HCT116 (cell line): ENCODE measurements around the gene SLC22A23. TPM values are rescaled to one million over a fixed set of nuclear protein-coding genes. Genes with fewer than 3 reads are reported as not detected.
A peak's percentile ranks its signal among the peaks of the same experiment; 100 is the strongest.

Experiments used
- ATAC-seq: fragments of 200-7000 bp; cut with Tn5 transposase; 2 replicates; pipeline ENCODE4 v1.9.1; 2020; ENCODE audit warnings: mild to moderate bottlenecking, moderate library complexity
- BruUV-seq: library from RNA; stranded (reverse); fragments of 400-500 nt; replicated peaks from 2 replicates; lab custom pipeline; 2021; lab: Mats Ljungman, UMichigan
- CTCF ChIA-PET: fragments of 300-600 bp; sonication (Branson Sonifier 250); formaldehyde crosslinking; loops from one replicate; lab custom pipeline; 2021; ENCODE audit warnings: antibody characterized with exemption; lab: Charles Lee
- POLR2A ChIA-PET: fragments of 300-600, 350-600 bp; sonication (Branson Sonifier 250); formaldehyde crosslinking; loops from one replicate; lab custom pipeline; 2021; ENCODE audit warnings: antibody characterized with exemption; lab: Charles Lee
- RAD21 ChIA-PET, 2 experiments: fragments of 300-600 bp; sonication (Branson Sonifier 250); formaldehyde crosslinking; loops; one replicate each; lab custom pipeline; 2023; ENCODE audit warnings: low total read pairs in 2 of 2; ENCODE audit not compliant: uncharacterized antibody in 2 of 2, unreplicated experiment in 2 of 2, low non-redundant PET in 1 of 2; lab: Charles Lee
- DNase-seq: peaks from one replicate; pipeline ENCODE4 v3.0.0-alpha.2; 2010; ENCODE audit warnings: low read depth, low spot score
- H2AFZ ChIP-seq: fragments of 200-600 bp; shearing (Covaris generic), sonication (generic); 2 replicates; pipeline ENCODE4 v1.6.1; 2017; ENCODE audit warnings: low read depth, mixed run types, mixed read lengths, antibody characterized with exemption, low read length; ENCODE audit not compliant: poor library complexity, severe bottlenecking
- H3K27ac ChIP-seq: 2 replicates; pipeline ENCODE4 v1.5.1; 2012; ENCODE audit warnings: low read depth, low read length
- H3K27me3 ChIP-seq: fragments of 200-600 bp; sonication (generic); 2 replicates; pipeline ENCODE4 v1.6.1; 2016; ENCODE audit warnings: mixed run types, low read length, mixed read lengths; ENCODE audit not compliant: insufficient read depth
- H3K36me3 ChIP-seq, 2 experiments: fragments of 200-500 bp in 1 of 2; fragments of 200-600 bp in 1 of 2; sonication (Bioruptor generic) in 1 of 2; sonication (generic) in 1 of 2; 2 replicates each; pipeline versions ENCODE4 v1.5.1 to v1.6.1; 2014 to 2016; ENCODE audit warnings: low read length in 2 of 2, inconsistent platforms in 1 of 2, mixed read lengths in 1 of 2, mixed run types in 1 of 2; ENCODE audit not compliant: insufficient read depth in 2 of 2, control insufficient read depth in 1 of 2
- H3K4me1 ChIP-seq, 2 experiments: fragments of 200-600 bp in 1 of 2; sonication (generic) in 1 of 2; 2 replicates each; pipeline versions ENCODE4 v1.5.1 to v1.6.1; 2012 to 2017; ENCODE audit warnings: low read length in 2 of 2, inconsistent platforms in 1 of 2, mild to moderate bottlenecking in 1 of 2, mixed read lengths in 1 of 2, mixed run types in 1 of 2, moderate library complexity in 1 of 2; ENCODE audit not compliant: insufficient read depth in 2 of 2, control insufficient read depth in 1 of 2
- H3K4me2 ChIP-seq: fragments of 200-600 bp; sonication (generic); 2 replicates; pipeline ENCODE4 v1.6.1; 2017; ENCODE audit warnings: mixed run types, low read length, mixed read lengths
- H3K4me3 ChIP-seq, 2 experiments: fragments of 200-600 bp in 1 of 2; sonication (generic) in 1 of 2; replicated peaks in 1 of 2; 2 replicates each; pipeline ENCODE4 v1.5.1; 2011 to 2016; ENCODE audit warnings: low read length in 2 of 2, control low read depth in 1 of 2, low read depth in 1 of 2, mild to moderate bottlenecking in 1 of 2, mixed read lengths in 1 of 2, mixed run types in 1 of 2
- H3K79me2 ChIP-seq: fragments of 200-600 bp; sonication (generic); 2 replicates; pipeline ENCODE4 v1.6.1; 2017; ENCODE audit warnings: mild to moderate bottlenecking, mixed run types, low read length, moderate library complexity, mixed read lengths; ENCODE audit not compliant: insufficient read depth
- H3K9ac ChIP-seq: fragments of 200-600 bp; sonication (generic); 2 replicates; pipeline ENCODE4 v1.6.1; 2016; ENCODE audit warnings: low read length, mixed read lengths
- H3K9me2 ChIP-seq: fragments of 200-600 bp; sonication (generic), shearing (Covaris generic); 2 replicates; pipeline ENCODE4 v1.6.1; 2017; ENCODE audit warnings: mixed run types, mild to moderate bottlenecking, moderate library complexity; ENCODE audit not compliant: insufficient read depth
- H3K9me3 ChIP-seq, 2 experiments: fragments of 200-500 bp in 1 of 2; fragments of 200-600 bp in 1 of 2; sonication (Bioruptor generic) in 1 of 2; sonication (generic) in 1 of 2; 2 replicates each; pipeline ENCODE4 v1.6.1; 2014 to 2017; ENCODE audit warnings: low read length in 2 of 2, mixed read lengths in 2 of 2, inconsistent platforms in 1 of 2, low read depth in 1 of 2, mild to moderate bottlenecking in 1 of 2, mixed run types in 1 of 2, moderate library complexity in 1 of 2; ENCODE audit not compliant: control insufficient read depth in 1 of 2, insufficient read depth in 1 of 2
- H4K20me1 ChIP-seq: fragments of 200-600 bp; sonication (generic), shearing (Covaris generic); 2 replicates; pipeline ENCODE4 v1.6.1; 2017; ENCODE audit warnings: mixed run types, mild to moderate bottlenecking, moderate library complexity; ENCODE audit not compliant: insufficient read depth
- ATF3 ChIP-seq: IDR thresholded peaks from 2 replicates; pipeline ENCODE4 v1.6.1; 2012
- CBX3 ChIP-seq: IDR thresholded peaks from 2 replicates; pipeline ENCODE4 v1.6.1; 2012; ENCODE audit warnings: low read depth
- CEBPB ChIP-seq: IDR thresholded peaks from 2 replicates; pipeline ENCODE4 v1.6.1; 2012; ENCODE audit warnings: low read depth
- CTCF ChIP-seq, 3 experiments: fragments of 200-600 bp in 1 of 3; sonication (generic) in 1 of 3; IDR thresholded peaks in 2 of 3; conservative IDR thresholded peaks in 1 of 3; 2 replicates each; pipeline ENCODE4 v1.5.1; 2012 to 2017; ENCODE audit warnings: low read depth in 2 of 3, low read length in 2 of 3, antibody characterized with exemption in 1 of 3, borderline replicate concordance in 1 of 3, control low read depth in 1 of 3, mild to moderate bottlenecking in 1 of 3, mixed read lengths in 1 of 3, mixed run types in 1 of 3, moderate library complexity in 1 of 3; ENCODE audit not compliant: insufficient read depth in 1 of 3
- EZH2 ChIP-seq: fragments of 200-600 bp; sonication (generic); IDR thresholded peaks from 2 replicates; pipeline ENCODE4 v1.6.1; 2017; ENCODE audit warnings: antibody characterized with exemption, mixed run types
- EZH2phosphoT487 ChIP-seq: fragments of 200-600 bp; IDR thresholded peaks from 2 replicates; pipeline ENCODE4 v1.6.1; 2018; ENCODE audit warnings: antibody characterized with exemption, borderline replicate concordance
- JUND ChIP-seq: IDR thresholded peaks from 2 replicates; pipeline ENCODE4 v1.6.1; 2012
- RAD21 ChIP-seq: IDR thresholded peaks from 2 replicates; pipeline ENCODE4 v1.6.1; 2012; ENCODE audit warnings: low read depth, mild to moderate bottlenecking
- REST ChIP-seq: IDR thresholded peaks from 2 replicates; pipeline ENCODE4 v1.6.1; 2012; ENCODE audit warnings: low read depth
- SIN3A ChIP-seq: IDR thresholded peaks from 2 replicates; pipeline ENCODE4 v1.6.1; 2012; ENCODE audit warnings: low read depth
- SP1 ChIP-seq: IDR thresholded peaks from 2 replicates; pipeline ENCODE4 v1.6.1; 2012; ENCODE audit warnings: low read depth
- SRF ChIP-seq: IDR thresholded peaks from 2 replicates; pipeline ENCODE4 v1.6.1; 2012; ENCODE audit warnings: low read depth
- TCF7L2 ChIP-seq: IDR thresholded peaks from 2 replicates; pipeline ENCODE4 v1.7.0; 2011; ENCODE audit warnings: borderline replicate concordance, inconsistent platforms; ENCODE audit not compliant: insufficient read depth, insufficient read length; ENCODE audit errors: extremely low read depth
- ZFX ChIP-seq: fragments of 450-650 bp; IDR thresholded peaks from 2 replicates; pipeline ENCODE4 v1.6.1; 2017
- intact Hi-C: fragments of 100-400 bp; cut with micrococcal nuclease; formaldehyde crosslinking; loops from 2 replicates; pipeline ENCODE4 v1.10.0; 2022
- total RNA-seq: library from RNA; stranded (reverse); gene quantifications from one replicate; pipeline ENCODE4 v1.2.1, GENCODE V29; 2021; ENCODE audit not compliant: unreplicated experiment

SLC22A23 gene
- total RNA-seq, 1 experiment from 2014 or later, result 11.5 TPM

- ChIA-PET CTCF (no interaction called here), RAD21 (no interaction called here), POLR2A (no interaction called here)
- no peak for DNase-seq
- peaks cover 81 to 87% of the 10 kb centered on the region in 2 experiments for H3K4me1 ChIP-seq
- no peak overlapping the region; the same call in 1 of the 2 replicates for H3K9ac ChIP-seq
- H3K27ac ChIP-seq, result no peak overlapping the region
- H4K20me1 ChIP-seq, result no peaks in the 10 kb centered on the region; the same call in 1 of the 2 replicates
- H3K27me3 ChIP-seq, result no peaks in the 10 kb centered on the region
- H3K79me2 ChIP-seq, result no peaks in the 10 kb centered on the region; the same call in 1 of the 2 replicates
- intact Hi-C loops, result no loop called here
- H3K4me2 ChIP-seq, result peak overlapping the region; percentile 77; the same call in 1 of the 2 replicates
- no peaks in the 10 kb centered on the region for H3K9me3 ChIP-seq
- no TSS peak for BruUV-seq
- no peak for TF ChIP-seq RAD21
- no peaks in the 10 kb centered on the region for H3K36me3 ChIP-seq
- H3K9me2 ChIP-seq, result no peaks in the 10 kb centered on the region
- no peak overlapping the region for H2AFZ ChIP-seq
- ATAC-seq, result no peak
- no peak overlapping the region for H3K4me3 ChIP-seq
Observed at GRCh38 chr6:3384241-3385143, 72.4 kb downstream of the SLC22A23 start.

- peak overlapping the region; percentile 32 for H3K9ac ChIP-seq
- ATAC-seq (no peak; the same call in 1 of the 2 replicates), DNase-seq (peak; percentile 57)
- H3K4me2 ChIP-seq, result peak overlapping the region; percentile 77
- H3K9me2 ChIP-seq, result no peaks in the 10 kb centered on the region
- no peaks in the 10 kb centered on the region; the same call in 1 of the 2 replicates for H4K20me1 ChIP-seq
- no TSS peak for BruUV-seq
- ChIA-PET CTCF (no interaction called here), RAD21 (no interaction called here), POLR2A (no interaction called here)
- H3K9me3 ChIP-seq, result no peaks in the 10 kb centered on the region
- no peaks in the 10 kb centered on the region for H3K27me3 ChIP-seq
- peak overlapping the region in 1 of 2 experiments; percentile 19; a peak in 2 of 4 replicates for H3K4me3 ChIP-seq
- H2AFZ ChIP-seq, result no peak overlapping the region
- no peaks in the 10 kb centered on the region for H3K36me3 ChIP-seq
- H3K27ac ChIP-seq, result peak overlapping the region; percentile 49; the same call in 1 of the 2 replicates
- intact Hi-C loops, result no loop called here
- peaks cover 83 to 87% of the 10 kb centered on the region in 2 experiments for H3K4me1 ChIP-seq
- H3K79me2 ChIP-seq, result no peaks in the 10 kb centered on the region; the same call in 1 of the 2 replicates
- TF ChIP-seq ATF3, result no peak
- no peak for TF ChIP-seq EZH2
- TF ChIP-seq CEBPB, result peak; percentile 51; the same call in 1 of the 2 replicates
- TF ChIP-seq SIN3A, result no peak
- no peak for TF ChIP-seq CBX3
- no peak for TF ChIP-seq CTCF (IDR thresholded peaks at IDR 0.05 in 2 of 3, conservative IDR thresholded peaks at IDR 0.05 in 1 of 3; ENCODE audit: borderline replicate concordance in 1 of 3, insufficient read depth in 1 of 3, low read depth in 2 of 3, low read length in 2 of 3)
- TF ChIP-seq ZFX, result no peak
- TF ChIP-seq TCF7L2, result no peak
- TF ChIP-seq REST, result no peak
- no peak for TF ChIP-seq SRF
- peak; percentile 48; the same call in 1 of the 2 replicates for TF ChIP-seq SP1
- TF ChIP-seq JUND, result no peak
- TF ChIP-seq EZH2phosphoT487, result no peak
Observed at GRCh38 chr6:3383525-3383924, 73.3 kb downstream of the SLC22A23 start.
